Right ventricle myocardium inferior (tissue), 1 donor: ENCODE results near the gene PLXNC1. TPM values are rescaled to one million over a fixed set of nuclear protein-coding genes. Genes with fewer than 3 reads are reported as not detected.

Experiments
- ATAC-seq: fragments of 200-7000 bp; cut with Tn5 transposase; one replicate; pipeline ENCODE4 v1.9.1; 2020; ENCODE audit warnings: mild to moderate bottlenecking, moderate library complexity
- DNase-seq: peaks from one replicate; pipeline ENCODE4 v3.0.0; 2021; ENCODE audit errors: missing footprints
- intact Hi-C: fragments of 100-400 bp; cut with DNase I; formaldehyde crosslinking; loops from one replicate; pipeline ENCODE4 v1.11.0; 2022
- long read RNA-seq: library from polyadenylated mRNA; unstranded; transcript quantifications from one replicate; pipeline ENCODE4 v2.0.0, GENCODE V29; 2021
- total RNA-seq: library from RNA; stranded (reverse); fragmentation: NEBNext Ultra II Directional; extraction: Animal tissue kit (Norgen Biotek cat#: 25700); gene quantifications from one replicate; pipeline ENCODE4 v1.2.1, GENCODE V29; 2021
- donor health status: DM: no; HTN: yes; CAD: no; lungs with severe emphysema.

Gene PLXNC1
- 3.0 TPM for total RNA-seq
- long read RNA-seq, full-length matches to known transcripts, result 1 of 1 reads
- long read RNA-seq, partial matches to known transcripts, result 0 of 1 reads
- long read RNA-seq, other reads (novel, unspliced or antisense), result 0 of 1 reads

DNA sequence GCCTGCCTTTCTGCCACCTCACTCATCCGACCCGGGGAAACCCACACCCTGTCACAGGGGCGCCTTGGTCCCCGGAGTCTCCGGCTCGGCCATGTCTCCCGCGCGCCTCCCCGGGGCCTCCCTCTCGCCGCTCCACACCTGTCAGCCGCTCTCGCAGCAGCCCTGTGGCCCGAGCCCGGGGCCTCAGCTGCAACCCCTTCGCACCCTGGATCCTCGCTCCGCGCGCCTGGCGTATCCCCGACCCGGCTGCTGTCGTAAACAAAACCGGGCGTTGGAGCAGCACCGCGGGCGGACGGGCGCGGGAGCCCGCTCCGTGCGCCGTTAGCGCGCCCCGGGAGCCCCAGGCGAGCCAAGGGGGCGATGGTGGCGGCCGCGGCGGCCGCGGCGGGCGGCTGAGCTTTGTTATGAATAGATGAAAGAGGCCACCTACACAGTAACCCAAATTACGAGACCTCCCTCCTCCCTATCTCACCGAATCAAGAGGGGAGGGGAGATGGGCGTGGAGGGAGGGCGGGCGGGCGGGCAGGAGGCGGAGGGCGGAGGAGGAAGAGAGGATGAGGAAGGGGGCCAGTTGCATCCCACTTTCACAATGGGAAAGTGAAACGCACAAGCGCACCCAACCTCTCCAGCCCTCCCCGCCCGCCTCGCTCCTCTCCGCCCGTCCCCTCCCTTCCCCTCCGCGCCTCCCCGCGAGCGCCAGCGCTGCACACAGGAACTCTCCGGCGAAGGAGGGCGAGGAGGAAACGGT is at the start of gene PLXNC1:
Gene PLXNC1, plus strand, starts transcription at position 587 of the 748 bp plus-strand sequence. CDS start 395 bp downstream, outside the sequence.
- ATAC-seq, result peak; percentile 32
- DNase-seq, result peak; percentile 90
- intact Hi-C loops, result loop anchor here (5.0 kb wide), 1 partner anchor 289 kb away; no protein-coding TSS in a partner anchor

DNA sequence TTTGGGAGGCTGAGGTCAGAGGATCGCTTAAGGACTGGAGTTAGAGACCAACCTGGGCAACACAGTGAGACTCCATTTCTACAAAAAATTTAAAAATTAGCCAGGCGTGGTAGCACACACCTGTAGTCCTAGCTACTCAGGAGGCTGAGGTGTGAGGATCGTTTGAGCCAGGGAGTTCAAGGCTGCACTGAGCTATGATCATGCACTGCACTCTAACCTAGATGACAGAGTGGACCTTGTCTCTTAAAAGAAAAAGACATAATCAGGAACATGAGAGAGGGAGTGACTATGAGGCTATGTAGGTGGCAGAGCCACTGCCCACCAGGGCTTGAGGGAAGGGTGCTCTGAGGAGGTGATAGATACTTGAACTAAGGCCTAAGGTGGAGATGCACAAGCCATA is 49.2 kb upstream of the PLXNC1 start:
- ATAC-seq, result no peak
- no peak for DNase-seq
- intact Hi-C loops, result no loop called here

DNA sequence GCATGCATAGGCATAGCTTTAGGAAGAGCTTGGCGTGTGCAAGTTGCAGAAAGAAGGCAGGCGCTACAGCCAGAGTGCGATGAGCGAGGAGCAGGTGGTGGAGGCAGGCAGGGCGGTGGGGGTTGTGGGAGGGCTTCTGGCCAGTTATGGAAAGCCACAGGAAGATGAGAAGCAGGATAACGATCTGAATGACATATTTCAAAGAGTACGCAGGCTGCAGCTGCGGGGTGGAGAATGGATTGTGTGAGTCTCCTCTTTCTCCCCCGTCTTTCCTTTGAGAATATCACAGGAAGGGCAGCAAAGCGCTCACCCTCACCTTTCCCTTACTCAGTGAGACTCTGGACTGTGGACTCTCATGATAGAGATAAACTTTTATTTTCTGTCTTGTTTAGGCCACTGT is 48.7 kb upstream of the PLXNC1 start:
- intact Hi-C loops, result loop anchor here (2.0 to 5.0 kb wide), 2 partner anchors 107 to 333 kb away; no protein-coding TSS in a partner anchor
- DNase-seq, result no peak
- no peak for ATAC-seq

DNA sequence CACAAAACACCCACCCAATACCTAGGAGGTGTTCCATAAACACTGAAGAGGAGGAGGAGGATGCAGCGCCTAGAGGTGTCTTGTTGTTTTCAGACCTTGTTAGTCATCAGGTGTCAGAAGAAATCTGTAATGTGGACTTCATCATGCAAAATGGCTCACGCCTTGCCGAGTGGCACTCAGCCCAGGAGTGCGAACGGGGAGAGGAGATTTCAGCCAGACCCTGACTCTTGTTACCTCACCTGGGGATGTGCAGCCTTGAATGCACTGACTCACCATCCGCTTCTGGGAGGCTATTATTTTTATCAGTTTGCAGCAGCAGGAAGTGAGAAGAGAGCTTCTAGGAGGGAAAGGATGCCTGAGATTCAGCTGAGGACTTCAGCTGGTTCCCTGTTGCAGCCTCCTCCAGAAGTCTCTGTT is 48.2 kb upstream of the PLXNC1 start:
- DNase-seq (no peak), ATAC-seq (no peak)
- intact Hi-C loops, result loop anchor here (2.0 to 5.0 kb wide), 2 partner anchors 108 to 333 kb away; no protein-coding TSS in a partner anchor

DNA sequence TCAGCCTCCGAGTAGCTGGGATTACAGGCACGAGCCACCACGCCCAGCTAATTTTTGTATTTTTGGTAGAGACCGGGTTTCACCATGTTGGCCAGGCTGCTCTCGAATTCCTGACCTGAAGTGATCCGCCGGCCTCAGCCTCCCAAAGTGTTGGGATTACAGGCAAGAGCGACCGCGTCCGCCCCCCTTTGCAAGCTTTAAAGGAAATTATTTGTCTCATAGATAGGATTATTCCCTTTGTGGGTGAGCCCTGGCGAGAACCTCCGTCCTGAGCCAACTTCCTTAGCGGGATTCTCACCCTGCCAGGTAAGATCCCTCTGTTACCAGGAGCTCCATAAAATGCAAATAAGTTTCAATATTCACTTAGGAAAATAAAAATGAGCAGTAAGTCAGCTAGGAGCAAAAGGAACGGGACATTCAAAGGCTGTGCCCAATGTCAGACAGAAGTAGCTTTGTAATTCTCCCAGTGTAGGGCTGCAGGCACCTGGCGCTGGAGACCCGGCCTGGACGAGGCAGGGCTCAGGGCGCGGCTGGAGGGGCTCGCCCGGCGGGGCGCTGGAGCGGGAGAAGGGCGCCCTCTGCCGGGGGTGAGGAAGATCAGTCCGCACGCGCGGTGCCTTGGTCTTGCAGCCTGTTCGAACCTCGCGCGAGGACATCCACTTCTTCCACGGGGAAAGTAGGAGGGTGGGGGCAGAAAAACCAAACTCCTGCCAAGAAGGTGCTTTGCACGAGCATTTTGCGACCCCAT is 47.2 kb upstream of the PLXNC1 start:
- DNase-seq (peak; percentile 90), ATAC-seq (peak; percentile 95)
- intact Hi-C loops, result loop anchor here (1.0 to 5.0 kb wide), 3 partner anchors 109 to 531 kb away; no protein-coding TSS in a partner anchor

DNA sequence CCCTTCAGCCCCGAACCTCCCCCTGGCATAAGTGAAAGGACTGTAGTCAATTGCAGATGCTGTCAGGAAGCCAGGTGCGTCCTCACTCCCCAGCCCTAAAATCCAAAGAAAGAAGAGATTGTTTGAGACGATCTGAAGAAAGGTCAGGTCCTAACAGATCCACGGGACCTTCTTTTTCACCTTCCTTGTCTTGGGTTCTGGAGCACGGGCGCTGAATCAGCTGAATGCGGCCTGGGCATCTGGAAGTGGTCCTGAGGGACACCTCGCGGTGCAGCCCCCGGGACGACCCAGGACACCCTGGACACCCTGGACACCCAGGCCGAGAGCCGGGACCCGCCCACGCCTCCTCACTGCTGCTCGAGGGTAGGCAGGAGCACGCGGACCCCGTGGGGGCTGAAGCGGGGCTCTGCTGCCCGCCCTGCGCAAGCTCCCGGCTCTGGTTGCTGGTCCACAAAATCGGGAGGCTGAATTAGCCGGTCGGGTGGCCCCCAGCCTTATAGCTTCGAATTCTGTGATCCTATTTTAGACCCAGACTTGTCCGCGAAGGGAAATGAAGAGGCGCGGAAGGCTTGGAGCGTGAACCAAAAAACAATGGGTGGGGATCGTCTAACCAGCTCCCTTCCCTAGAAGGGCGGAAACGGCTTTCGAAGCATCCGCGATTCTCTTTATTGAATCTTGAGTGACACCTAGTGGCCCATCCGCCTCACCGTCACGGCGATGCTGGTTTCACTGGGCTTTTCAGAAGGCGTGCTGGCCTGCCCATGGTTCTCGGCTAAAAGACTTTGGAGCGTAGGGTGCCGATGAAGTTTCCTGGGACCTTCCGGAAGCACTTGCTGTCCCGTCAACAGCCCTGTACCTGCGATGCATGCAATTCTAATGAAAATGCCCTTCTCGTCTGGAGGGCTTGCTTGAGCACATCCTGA is 46.4 kb upstream of the PLXNC1 start:
- ATAC-seq (peak; percentile 91), DNase-seq (peak; percentile 94)
- intact Hi-C loops, result loop anchor here (1.0 to 5.0 kb wide), 5 partner anchors 110 to 599 kb away; partner anchors contain the start of gene CRADD

DNA sequence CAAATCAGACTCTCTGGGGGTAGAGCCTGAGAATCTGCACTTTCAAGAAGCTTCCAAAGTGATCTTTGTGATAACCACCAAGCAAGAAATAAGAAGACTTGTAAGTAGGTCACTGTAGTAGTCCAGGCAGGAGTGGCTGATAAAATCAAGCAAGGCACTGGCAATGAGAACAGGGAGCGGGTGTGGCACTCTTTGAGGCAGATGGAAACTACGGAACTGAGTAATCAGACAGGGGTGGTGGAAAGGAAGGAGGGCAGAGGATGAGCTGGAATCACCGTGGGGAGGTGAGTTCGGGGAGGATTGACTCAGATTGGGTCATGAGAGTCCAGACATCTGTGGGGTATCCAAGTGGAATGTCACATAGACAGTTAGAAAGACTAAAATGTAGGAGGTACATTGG is 44.4 kb upstream of the PLXNC1 start:
- ATAC-seq, result no peak
- no peak for DNase-seq
- intact Hi-C loops, result loop anchor here (2.0 to 5.0 kb wide), 3 partner anchors 112 to 601 kb away; partner anchors contain the start of gene CRADD

DNA sequence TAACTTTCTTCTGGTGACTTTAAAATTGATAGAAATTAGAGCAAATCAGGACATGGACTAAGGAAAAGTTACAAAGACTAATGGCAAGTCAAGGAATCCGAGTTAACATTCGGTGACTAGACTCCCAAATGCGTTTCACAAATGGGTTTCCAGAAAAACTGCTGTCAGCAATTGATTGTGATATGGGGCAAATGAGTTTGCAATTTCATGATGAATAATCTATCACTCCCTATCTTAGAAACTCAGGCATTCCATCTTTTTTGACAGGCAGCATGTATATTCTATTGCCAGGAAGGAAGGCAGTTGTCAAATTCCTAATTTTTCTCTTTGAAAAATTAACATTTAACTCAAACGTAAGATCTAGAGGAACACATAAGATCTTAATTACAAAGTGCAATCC is 40.5 kb upstream of the PLXNC1 start:
- no peak for ATAC-seq
- no peak for DNase-seq
- intact Hi-C loops, result no loop called here

DNA sequence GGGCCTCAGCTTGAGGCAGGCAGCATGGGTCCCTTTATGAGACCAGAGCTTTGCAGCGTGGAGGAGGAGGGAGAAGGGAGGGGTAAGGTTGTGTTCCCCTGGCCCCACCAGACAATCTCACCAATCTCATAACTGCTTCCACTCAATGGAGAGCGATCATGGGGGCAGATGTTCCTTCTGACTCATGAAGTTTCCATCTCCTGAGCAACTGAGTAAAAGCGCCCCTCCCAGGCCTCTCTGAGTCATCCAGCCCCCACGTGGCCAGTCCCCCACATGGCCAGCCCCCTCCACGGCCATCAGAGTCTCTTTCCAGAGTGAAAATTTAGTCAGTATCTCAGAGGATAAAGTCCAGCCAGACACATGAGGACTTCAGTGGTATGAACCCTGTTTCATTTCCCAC is 39.2 kb upstream of the PLXNC1 start:
- ATAC-seq (no peak), DNase-seq (no peak)
- intact Hi-C loops, result no loop called here

DNA sequence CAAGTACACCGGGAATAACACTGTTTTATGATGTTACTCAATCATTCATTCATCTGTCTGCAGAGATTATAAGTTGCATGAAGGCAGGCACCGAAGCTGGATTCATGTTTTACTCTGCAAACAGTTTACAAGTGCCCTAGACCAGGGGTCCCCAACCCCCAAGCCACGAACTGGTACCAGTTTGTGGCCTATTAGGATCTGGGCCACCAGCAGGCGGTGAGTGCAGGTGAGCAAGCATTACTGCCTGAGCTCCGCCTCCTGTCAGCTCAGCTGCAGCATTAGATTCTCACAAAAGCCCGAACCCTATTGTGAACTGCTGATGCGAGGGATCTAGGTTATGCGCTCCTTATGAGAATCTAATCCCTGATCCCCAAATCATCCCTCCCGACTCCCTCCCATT is 38.1 kb upstream of the PLXNC1 start:
- DNase-seq (no peak), ATAC-seq (no peak)
- intact Hi-C loops, result no loop called here

DNA sequence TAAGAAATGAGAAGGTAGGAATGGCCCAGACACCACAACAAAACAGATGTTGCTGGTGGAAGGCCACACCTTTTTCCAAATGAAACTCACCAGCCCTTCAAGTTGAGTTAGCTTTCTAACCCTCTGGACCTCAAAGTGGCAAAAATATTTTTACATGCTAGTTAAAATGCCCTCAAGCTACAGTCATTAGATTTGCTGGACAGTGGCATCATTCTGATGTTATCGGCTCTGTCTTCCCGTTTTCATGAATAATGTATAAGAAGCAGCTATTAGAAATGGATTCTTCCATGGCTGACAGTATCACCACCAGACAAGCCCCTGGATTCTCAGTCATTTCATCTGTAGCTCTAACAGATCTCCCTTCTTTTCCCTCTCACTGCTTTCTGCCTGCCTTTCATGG is 37.1 kb upstream of the PLXNC1 start:
- ATAC-seq (no peak), DNase-seq (no peak)
- intact Hi-C loops, result no loop called here

DNA sequence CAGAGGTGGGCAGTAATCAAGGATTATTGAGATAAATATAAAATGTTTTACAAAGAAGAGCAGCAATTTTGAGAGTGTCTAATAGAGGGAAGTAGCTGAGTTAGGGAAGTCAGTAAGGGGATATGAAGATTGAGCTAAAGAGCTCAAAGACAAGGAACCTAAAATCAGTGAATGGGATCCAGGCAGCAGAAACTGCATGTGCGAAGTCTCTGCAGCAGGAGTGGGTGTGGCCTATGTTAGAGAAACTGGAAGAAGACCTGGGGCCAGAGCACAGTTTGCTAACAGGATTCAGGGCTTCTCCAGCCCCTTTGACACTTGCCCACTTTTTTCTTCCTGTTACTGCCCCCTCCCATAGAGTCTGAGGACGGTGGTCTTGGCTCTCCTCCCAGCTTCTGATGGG is 36.3 kb upstream of the PLXNC1 start:
- intact Hi-C loops, result no loop called here
- DNase-seq, result no peak
- no peak for ATAC-seq

DNA sequence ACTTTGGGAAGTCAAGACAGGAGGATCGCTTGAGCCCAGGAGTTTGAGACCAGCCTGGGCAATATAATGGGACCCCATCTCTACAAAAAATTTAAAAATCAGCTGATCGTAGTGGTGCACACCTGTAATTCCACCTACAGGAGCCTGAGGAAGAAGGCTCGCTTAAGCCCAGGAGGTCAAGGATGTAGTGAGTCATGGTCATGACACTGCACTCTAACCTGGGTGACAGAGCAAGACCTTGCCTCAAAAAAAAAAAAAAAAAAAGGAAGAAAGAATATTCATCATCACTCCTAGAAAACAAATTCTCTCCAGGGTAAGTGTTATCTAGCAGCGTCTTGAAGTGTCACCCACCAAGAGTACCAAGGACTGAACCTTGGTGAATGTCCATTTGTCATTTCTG is 34.2 kb upstream of the PLXNC1 start:
- no peak for ATAC-seq
- intact Hi-C loops, result no loop called here
- DNase-seq, result no peak

DNA sequence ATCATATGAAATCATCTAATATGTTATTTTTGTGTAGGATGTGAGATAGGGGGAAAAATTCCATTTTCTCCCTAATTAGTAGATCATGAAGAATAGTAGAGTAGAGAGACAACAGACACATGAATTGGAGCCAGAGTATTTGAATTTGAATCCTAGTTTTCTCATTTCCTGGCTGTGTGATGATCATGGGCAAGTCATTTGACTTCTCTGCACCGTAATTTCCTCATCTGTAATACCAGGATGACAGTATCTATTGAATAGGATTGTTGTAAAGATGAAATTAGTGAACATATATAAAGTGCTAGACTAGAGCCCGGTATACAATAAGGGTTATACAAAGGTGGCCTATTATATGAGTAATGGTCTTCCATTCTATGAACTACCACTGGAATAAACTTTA is 32.2 kb upstream of the PLXNC1 start:
- intact Hi-C loops, result no loop called here
- ATAC-seq (no peak), DNase-seq (no peak)

DNA sequence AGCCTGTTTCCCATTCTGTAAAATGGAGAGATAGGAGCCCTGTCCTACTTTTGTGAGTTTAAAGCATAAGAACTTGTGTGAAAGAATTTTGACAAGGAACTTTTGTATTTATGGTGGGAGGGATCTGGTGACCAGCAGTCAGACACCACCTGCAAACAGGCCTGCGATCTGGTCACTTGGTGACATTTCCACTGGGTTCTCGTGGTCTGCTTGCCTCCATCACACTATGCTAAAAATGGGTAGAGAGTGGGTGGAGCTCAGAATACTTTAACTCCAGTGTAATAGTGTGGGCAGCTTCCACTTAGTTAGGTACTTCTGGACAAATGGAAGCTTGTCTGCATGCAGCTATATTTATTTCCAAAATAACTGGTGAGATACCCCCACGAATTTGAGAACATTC is 26.5 kb upstream of the PLXNC1 start:
- DNase-seq (no peak), ATAC-seq (no peak)
- intact Hi-C loops, result no loop called here

DNA sequence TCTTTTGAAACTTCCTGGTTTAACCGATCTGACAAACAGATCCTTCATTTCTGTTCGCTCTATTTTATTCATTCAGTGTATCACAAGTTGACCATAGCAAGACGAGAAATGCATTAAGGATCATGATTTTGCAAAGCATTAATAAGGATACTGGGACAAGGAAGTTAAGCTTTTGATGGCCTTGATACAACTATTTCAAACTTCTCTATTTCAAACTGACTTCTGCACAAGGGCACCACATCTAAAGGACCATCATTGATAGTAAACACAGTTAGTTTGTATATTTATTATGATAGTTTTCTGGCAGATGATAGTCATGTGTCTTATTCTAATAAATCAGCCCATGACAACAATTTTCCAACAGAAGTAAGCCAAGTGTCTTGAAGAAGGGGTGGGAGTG is 25.8 kb upstream of the PLXNC1 start:
- intact Hi-C loops, result no loop called here
- DNase-seq, result no peak
- no peak for ATAC-seq

DNA sequence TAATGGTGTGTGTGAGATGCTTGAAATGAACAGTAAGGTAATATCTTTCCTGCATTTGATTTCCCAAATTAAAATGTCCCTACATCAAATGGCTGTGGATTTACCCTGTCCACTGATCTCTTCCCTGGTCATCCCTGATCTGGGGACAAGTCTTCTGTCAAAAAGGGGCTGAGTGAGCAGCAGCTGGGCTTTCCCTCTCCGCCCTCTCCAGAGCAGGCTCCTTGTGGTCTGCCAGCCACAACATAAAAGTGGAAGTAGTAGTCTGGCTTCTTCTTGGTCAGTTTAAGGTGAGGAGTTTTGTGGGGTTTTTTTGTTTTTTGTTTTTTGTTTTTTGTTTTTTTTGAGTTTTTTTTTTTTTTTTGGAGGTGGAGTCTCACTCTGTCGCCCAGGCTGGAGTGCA is 25.2 kb upstream of the PLXNC1 start:
- ATAC-seq (no peak), DNase-seq (no peak)
- intact Hi-C loops, result no loop called here

DNA sequence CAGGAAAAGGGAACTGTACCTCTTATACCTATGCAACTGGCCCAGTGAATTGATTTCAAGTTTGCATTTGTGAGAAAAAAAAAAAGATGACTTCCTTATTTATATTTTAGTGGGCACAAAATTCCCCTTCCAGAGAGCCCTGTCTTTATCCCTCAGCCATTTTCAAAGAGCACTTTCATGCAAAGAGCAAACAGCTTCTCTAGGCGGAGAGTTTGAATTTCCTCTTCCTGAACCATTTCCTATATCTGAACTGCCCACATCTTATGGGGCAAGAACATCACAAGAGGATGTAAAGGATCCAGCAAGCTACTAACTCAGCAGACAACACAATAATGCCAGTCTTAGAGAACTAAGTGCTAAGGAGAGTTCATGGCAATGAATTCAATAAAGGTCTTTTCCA is 22.3 kb upstream of the PLXNC1 start:
- ATAC-seq (no peak), DNase-seq (no peak)
- intact Hi-C loops, result no loop called here
